HG03457 (cell line): ENCODE data around the gene EPB41L2.
A peak's percentile ranks its signal among the peaks of the same experiment; 100 is the strongest.

ENCODE experiments used
- ATAC-seq: cut with Tn5 transposase; IDR thresholded peaks from one replicate; pipeline ENCODE4 v1.9.1; 2021; ENCODE audit warnings: moderate number of reproducible peaks; ENCODE audit not compliant: unreplicated experiment

The EPB41L2 gene

DNA sequence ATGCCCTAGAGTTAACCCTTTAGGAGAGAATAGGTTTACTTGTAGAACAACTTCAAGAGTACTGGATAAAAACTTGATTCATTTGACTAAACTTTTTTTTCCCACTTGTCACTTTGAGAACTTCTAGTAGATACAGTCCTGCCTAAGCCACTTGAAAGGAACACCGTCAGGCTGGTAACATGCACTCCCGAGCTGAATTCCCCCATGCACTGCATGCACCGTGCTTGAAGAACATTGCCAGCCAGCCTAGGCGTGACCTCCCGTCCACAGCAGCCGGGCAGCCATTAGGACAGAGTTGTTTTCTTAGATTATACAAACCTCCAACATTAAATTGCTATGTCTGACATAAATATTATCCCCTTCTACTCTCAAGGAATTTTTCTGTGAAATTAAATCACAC is 183.2 kb downstream of the EPB41L2 start:
- ATAC-seq = no peak

DNA sequence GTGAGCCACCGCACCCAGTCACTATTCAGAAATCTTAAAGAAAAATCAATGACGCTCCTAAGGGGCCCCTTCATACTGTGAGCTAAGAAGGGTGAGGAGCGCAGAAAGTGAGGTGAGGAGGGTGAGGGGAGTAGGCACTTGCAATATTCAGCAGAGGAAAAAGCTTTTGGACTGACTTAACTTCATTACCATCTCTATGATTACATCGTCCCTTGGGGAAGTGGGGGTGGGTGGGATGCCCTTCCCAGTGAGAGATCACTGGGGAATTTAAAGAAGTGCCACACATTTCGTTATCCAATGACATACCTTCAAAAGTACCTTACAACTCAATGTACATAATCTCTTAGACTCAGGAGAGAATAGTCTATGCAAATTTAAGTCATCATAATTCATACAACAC is 189.3 kb downstream of the EPB41L2 start:
- ATAC-seq = no peak

DNA sequence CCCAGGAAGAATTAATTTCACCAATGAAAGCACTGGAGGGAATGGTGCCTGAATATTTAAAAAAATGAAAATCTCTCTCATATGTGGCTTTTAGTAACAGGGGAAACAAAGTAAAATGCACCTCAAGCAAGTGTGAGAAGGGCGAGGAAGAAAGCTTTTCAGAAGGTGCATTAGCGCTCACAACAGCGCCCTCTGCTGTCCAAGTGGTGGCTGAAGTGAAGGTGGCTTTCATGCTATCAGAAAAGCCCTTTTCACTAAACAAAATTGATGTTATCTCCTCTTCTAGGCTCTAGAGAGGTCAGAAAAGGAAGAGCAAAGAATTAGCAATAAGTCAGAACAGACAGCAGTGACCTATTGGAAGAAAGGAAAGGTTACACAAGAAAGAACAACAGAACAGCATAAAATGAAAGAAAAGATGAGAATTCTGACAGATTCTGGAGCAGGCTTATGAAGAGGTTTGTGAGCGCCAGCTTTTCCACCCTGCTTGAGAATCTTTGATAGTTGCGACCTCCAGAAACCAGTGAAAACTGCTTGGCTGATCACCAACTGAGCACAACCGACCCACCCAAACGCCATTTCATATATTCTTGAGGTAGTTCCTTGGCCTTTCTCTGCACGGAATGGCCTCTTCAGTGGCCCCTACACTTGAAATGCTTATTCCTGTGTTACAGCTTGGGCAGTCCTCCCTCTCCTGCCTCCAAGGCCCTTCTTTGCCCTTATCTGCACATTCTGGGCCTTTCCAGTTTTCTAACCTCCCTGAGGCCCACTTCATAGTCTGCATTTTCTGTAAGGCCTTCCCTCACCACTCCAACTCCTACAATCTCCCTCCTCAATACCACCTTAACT is 190.6 kb downstream of the EPB41L2 start:
- ATAC-seq = no peak

DNA sequence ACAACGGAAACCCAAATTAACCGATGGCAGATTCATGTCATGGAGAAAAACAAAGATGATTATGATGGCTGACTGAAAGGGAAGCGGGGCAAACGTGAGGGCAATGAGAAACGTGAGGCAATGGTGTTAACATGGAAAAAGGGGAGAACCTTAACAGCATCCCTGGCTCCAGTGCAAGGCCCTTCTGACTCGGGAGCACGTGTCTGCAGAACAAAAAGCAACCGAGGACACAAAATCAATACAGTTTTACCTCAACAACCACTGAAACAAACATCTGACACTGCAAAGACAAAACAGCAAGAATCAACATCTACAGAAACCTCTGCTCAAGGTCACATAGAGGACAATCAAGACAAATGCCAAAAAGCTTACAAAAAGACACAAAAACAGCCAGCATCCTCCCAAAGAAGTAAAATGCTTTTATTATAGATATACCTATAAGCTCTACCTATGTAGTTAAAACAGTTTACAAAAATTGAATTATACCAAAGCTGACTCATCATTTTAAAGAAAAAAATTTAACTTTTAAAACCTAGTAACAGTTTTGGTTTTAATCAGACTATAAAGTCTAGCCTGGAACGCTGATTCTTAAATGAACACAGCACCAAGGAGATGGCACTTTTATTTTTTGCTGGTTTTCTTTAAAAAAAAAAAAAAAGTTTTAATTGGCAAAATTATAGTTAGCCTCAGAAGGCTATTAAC is 192.7 kb downstream of the EPB41L2 start:
- no peak for ATAC-seq

DNA sequence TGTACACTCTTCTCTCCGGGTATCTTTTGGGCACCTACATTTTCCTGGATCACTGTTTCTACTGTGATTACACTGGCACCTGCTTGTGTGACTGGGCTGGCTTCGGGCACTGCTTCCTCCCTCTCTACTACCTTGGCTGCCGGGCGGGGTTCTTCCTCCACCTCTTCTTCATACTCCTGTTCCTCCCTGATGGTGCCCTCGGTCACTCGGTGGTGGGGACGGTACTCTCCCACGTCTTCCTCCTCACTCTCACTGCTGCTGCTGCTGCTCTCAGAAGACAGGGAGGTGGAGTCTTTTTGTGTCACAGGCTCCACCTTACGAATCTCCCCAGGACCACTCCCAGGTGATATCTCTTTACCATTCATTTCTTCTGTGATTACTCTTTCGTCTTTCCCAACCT is 193.4 kb downstream of the EPB41L2 start:
- no peak for ATAC-seq

DNA sequence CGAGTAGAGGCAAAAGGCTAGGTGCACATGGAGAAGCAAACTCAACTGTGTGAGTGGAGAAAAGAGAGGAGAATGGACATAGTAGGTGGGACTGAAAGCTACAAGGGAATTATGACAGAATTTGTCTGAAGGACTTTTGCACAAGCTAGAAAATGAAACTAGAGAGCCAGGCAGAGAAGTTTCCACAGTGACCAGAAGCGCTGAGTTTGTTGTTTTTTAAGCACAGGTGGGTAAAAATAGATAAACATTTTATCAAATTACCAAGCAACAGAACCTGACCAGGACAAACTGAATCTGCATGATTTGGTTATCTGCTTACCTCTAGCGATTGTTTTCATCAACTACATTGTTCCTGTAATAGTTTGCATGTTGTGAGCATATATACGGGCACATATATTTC is 197.3 kb downstream of the EPB41L2 start:
- ATAC-seq = no peak

DNA sequence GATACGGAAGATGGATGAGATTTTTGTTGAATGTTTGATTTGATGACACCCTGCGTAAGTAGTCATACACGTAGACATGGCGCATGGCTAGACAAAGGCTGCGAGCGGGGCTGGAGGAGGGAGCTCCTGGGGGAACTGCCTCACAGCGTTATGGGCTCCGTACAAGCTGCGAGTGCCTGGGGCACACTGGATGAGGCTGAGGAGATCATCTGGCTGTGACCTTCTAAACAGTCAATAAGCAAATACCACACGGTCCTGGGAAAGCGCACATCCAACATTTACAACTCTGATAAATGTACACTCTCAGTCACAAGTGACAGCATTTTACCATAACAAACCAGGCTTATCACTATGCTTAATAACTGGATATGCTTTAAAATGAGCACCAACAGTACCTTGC is 198.7 kb downstream of the EPB41L2 start:
- no peak for ATAC-seq

DNA sequence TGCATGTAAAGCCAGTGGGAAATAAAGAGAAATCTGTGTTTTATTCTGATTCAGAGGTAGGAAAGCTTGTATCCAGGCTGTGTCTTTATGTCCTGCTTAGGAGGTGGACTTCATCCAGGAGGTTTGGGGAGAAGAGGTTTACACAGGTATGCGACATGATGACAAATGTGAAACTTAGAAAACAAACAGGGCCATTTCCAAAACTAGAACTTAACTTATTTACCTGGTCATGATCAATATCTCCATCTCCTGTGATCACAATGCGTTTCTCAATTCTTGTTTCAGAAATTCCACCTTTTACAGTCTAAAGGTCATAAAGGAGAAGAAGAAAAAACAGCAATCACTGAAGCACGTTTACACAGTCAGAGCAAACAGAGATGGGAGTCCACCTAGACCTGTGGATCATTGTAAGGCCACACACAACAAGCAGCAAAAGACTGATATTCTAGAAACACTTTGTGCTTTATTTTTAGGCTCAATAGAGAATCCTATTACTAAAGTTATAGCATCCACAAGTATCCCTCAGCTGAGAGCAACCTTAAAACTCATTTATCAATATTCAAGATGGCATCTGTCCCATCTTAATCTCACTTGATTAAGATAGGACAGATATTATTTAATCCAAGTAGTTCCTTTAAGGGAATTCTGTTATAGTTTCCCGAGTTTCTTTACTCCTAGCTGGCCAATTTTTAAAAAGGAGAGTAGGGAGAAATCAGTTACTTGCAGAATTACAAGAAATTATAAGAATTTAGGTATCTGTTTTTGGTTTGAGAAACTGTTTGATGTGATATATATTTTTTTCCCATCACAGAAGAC is 199.4 kb downstream of the EPB41L2 start:
- no peak for ATAC-seq

DNA sequence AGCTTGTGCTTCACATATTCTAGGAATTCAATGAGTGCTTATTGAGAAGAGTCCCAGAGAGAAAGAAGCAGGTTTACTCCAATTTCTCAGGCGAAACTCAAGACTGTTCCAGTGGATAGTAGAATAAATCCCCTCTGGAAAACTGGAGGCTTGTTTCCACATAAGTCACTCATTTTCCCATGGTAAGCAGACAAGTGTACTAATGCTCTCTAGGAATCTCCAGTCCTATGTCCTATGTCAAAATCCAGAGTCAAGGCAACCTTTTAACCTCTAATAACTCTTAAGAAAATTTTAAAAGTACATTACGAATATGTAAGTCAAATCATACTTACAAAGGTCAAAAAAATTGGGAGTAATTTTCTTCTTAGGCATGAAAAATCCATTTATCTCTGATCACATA is 200.7 kb downstream of the EPB41L2 start:
- ATAC-seq = no peak

DNA sequence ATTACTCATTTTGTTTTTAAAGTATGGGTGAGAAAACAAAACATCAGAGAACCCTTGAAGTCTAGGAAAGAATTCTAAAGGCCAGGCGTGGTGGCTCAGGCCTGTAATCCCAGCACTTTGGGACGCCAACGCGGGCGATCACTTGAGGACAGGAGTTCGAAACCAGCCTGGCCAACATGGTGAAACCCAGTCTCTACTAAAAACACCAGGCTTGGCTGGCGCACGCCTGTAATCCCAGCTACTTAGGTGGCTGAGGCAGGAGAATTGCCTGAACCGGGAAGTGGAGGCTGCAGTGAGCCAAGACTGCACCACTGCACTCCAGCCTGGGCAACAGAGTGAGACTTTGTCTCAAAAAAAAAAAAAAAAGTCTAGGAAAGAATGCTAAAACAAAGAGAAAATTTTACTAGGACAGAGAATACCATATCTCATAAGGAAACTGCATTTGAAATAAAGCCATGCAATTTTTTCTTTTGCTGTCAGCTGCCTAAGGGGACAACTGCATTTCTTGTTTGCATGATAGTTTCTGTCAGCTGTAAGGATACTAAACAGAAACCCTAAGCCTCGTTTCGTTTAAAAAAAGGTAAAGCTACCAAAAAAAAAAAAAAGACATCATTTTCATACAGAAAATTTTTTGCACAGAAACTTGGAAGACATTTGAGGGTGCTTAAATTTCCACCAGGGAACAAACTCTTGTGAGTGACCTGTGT is 203.7 kb downstream of the EPB41L2 start:
- ATAC-seq = no peak

DNA sequence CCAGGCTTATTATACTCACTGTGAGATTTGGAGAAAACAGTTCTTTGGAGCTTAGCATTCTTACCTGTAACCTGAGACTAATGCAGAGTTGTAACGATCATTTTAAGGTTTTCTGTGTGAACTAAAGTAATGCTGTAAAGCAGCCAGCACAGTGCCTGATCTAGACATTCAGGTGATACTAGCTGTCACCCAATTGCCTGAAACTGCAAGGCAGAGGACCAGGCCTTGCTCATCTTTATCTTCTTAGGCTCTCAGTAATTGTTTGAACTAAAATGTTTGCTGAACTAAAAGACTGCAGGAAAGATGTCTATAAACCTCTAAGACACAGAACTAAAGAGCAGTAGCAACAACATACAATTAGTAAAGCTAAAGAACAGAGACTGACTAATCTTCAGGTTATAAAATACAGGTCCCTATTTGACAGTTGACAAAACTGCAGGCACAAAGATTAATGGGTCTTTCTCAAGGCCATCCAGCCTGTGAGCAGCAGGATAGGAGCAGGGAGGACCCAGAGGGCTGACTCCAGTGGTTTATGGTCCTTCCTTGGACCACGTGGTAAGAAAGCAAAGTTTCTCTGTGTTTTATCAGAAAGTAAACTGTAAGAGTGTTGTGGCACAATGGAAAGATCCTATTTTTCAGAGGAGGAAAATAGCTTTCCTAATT is 204.4 kb downstream of the EPB41L2 start:
- no peak for ATAC-seq

DNA sequence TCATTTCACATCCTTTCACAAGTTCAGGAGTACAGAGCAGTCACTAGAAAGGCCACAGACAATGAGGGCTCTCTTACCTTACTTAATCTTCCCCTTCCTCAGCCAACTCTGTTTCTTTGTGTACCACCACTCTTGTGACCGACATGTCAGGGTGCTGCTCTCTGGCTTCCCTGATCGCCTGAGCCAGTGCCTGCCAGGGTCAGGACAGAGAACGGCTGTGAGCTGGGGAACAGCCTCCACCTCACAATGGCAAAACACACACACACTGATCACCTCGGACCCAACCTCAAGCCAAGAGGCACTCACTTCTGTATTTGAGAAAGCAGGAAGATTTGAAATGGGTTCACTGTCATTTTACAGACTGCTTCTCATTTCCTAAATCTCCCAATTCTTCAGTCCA is 205.0 kb downstream of the EPB41L2 start:
- no peak for ATAC-seq

DNA sequence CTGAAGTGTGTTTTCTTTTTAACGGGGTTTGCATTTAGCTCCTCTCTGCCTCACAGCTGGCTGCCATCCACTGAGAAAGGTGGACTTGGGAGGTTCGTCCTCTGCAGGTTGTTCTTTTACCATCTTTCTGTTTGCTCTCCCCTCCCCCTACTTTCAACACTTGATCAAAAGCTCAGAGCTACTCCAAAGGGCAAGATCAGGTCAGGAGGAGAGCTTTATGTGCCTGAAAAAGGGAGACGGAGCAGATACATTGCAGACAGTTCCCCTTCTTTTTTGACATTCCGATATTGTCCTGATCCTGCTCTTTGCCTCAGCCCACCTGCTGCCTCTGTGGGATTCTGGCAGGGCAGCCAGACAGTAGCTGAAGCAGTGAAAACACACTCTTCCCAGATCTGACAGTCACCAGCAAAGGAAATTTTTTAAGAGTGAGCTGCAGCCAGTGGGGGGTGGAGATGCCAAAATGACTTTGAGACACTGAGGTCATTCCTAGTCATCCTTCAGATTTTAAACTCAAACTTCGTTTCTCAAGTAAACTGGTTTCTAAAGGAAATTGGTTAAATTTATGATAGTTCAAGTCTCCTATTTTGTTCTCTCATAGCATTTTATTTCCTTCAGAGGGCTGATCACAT is 209.4 kb downstream of the EPB41L2 start:
- ATAC-seq = no peak

DNA sequence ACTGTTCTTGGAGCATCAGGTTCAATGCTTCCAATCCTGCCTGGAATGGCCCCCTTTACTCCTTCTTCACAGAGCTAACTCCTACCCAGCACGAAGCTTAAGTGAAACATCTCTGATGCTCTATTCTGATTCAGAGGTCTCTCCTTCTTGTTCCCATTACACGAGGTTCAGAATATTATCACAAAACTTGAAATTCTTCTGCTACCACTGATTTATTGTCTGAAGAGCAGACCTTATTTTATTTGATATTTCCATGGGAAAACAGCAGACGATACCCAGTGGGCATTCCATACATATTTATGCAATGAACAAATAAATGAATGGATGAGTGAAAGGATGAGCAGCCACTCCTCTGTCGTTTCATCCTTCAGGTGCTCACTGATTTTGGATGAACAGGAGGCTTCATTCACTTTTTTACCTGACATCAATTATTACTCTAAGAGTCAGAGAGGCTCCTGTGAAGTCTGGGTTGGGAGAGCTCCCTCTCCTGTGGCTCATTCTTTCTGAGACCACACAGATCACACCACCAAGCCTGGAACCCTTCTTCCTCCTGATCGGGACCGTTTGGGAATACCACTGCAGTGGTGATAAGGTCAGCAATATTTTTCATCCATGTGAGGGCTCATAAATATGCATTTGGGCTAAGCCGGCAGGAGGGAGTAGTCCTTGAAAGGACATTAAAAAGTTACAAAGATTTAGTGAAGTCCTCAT is 210.0 kb downstream of the EPB41L2 start:
- no peak for ATAC-seq

DNA sequence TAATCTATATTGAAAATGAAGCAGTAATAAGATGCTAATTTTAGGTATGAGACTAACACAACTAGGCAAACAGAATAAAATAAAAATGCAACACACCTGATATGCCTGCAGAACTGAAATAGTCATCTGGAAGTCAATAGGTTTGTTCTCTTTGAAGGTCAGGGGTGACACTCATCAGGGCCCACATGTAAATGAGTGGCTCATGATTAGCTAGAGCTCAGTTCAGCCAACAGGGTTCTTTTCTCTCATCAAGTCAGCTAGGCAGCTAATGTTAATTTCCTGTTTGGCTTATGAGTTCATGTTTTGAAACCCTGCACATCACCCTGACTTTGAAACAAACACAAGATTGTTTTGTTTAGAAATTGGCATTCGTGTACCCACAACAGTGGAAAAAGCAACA is 212.0 kb downstream of the EPB41L2 start:
- no peak for ATAC-seq

DNA sequence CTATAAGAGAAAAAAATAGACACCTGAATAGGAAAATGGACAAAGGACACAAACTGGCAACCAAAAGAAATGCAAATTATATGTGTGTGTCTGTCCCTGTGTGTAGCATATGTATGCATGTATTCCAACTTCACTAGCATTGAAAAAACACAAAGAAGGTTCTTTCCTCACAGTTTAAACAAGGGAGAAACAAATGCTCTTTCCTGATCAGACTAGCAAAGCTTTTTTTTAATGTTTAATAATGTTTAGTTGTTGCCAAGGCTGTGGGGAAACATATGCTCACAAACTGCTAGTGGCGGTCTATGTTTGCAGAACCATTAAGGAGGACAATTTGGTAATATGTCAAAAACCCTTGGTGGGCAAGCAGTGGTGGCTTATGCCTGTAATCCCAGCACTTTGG is 213.5 kb downstream of the EPB41L2 start:
- ATAC-seq = no peak

DNA sequence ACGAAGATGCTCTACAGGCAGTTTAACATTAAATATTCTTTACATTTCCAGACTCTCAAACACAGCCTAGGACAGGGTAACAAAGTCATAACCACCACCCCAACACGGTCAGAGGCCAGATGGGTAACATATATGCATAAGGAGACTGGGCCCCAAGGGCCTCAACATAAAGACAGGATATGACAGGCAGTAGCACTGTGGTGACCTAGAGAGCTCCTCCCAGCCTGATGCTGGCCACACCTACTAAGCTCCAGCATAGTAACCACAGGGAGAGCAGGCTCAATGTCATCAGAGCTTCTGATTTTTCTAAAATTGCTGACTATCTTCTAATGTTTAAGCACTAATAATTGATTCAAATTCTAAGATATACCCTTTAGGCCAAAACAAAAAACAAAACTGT is 214.1 kb downstream of the EPB41L2 start:
- ATAC-seq = peak; percentile 73

DNA sequence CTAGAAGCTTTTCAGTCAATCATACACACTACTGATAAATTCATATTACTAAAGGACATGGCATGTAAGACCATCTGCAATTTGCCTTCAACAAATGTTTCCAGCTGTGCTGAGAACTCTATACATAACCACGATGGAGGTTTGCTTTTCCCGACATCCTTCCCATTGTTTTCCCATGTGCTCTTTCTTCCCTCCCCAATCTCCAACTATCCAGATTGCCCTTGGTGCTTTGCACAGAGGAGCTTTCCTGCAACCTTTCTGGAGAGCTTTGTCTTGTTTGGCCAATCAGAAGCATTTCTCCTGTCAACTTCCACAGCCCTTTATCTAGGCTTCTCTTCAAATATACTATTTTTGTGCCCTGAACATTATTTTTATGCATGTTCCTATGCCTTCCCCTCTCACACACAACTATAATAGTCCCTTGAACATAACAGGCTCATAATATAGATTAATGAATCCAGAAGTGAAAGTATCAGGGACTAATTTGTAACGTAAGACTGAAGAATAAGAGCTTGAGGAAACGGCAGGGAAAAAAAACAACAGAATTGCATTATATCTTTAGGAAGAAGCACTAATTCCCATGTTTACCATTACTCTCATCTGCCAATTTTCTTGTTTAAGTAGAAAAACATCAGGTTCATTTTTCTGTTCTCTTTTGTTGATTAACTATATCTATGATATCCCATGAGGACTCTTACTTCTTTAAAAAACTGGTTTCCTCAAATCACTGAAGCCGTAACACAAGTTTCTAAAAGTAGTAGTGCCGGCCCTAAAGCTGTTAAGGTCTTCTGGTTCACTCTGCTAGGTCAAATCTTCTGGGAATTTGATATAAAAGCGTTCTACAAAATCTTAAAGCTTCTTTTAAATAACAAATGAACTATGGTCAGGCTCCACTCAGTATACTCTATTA is 215.8 kb downstream of the EPB41L2 start:
- no peak for ATAC-seq
